Right hindlimb (tissue), 1 donor: ENCODE measurements around the gene SPACDR.

Source experiments
- DNase-seq: peaks from one replicate; pipeline ENCODE4 v3.0.0-alpha.2; 2018

The SPACDR gene

DNA sequence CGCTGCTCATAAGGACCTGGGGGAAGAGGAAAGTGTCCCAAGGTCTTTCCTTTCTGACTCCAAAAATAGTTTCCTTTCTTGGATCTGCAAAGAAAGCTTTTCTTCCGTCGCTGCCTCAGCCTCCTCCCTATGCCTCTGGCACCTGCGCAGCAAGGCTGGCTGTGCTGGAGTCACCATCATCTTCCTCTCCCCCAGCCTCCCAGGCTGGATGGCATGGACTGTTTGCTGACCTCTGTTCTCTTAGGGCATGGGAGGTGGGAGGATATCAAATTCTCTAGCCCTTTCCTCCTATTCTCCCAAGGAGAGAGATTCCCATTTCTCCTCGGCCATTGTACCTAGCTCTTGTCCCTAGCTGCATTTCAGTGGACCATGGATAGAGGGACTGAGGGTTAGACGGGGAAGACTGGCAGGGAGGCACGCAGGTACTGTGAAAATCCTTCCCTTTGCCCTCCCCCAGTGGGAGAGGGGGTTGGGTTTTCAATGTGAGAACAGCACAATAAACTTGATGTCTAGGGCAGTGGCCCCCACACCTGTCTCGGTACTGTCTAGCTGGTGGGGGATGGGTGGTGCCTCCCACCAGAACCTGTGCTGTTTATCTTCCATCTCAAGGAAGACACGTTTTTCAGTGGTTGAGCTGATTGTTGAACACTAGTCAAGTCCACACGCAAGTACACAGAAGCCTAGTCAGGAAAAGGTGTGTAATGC, 30.3 kb downstream of the SPACDR start:
- no peak for DNase-seq

DNA sequence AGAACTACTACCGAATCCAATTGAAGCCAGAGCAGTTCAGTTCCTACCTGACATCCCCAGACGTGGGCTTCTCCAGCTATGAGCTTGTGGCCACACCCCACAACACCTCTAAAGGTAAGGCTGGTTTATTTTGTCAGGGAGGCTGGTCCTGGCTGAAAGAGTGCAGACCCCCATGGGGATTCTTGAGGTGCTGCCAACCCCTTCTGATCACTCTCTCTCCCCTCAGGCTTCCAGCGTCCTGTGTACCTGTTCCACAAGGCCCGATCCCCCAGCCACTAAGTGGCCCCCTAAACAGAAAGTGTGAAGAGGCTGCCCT, 30.8 kb downstream of the SPACDR start:
- DNase-seq, result no peak

DNA sequence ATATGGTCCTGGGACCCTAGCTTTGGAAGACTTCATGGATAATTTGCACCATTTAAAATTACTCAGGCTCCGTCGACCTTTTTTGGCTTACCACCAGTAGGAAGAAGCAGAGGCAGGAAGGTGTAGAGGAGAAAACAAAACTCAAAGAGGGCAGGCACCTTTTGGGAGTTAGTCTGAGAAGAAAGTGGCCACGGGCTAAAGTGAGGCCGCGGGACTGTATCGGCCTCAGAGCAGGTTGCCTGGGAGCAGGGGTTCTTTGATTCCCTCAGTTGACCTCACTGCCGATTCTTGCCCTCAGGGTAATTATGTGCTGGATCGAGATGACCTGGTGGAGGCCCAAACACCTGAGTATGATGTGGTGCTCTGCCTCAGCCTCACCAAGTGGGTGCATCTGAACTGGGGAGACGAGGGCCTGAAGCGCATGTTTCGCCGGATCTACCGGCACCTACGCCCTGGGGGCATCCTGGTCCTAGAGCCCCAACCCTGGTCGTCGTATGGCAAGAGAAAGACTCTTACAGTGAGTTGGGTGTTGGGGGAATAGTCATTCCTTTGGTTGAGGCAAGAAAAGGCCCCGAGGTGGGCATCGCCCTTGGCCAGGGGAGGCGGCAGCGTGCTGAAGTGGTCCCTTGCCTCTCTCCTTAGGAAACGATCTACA, 31.3 kb downstream of the SPACDR start:
- DNase-seq, result no peak

DNA sequence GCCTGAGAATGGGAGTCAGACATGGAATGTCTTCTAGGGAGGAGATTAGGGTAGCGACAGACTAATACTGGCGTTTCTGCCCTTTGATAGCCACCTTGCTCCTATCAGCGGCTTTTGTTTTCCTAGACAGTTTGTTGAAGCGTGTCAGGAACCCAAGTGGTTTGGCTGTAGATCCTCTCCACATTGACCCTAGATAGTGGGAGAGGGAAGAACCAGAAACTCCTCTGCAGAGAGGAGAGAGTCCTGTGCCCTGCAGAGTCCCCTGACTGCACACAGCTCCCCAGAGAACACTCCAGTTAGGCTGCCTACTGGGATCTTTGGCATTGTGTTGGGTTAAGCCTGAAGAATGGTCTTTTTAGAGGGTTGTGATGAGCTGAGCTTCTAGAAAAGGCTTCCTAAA, 32.0 kb downstream of the SPACDR start:
- DNase-seq, result no peak

DNA sequence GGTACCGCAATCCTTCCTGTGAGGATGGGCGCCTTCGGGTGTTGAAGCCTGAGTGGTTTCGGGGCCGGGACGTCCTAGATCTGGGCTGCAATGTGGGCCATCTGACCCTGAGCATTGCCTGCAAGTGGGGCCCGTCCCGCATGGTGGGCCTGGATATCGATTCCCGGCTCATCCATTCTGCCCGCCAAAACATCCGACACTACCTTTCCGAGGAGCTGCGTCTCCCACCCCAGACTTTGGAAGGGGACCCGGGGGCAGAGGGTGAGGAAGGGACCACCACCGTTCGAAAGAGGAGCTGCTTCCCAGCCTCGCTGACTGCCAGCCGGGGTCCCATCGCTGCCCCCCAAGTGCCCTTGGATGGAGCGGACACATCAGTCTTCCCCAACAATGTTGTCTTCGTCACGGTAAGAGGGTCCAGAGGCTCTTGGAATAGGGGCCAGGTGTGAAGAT, 32.7 kb downstream of the SPACDR start:
- DNase-seq, result no peak

DNA sequence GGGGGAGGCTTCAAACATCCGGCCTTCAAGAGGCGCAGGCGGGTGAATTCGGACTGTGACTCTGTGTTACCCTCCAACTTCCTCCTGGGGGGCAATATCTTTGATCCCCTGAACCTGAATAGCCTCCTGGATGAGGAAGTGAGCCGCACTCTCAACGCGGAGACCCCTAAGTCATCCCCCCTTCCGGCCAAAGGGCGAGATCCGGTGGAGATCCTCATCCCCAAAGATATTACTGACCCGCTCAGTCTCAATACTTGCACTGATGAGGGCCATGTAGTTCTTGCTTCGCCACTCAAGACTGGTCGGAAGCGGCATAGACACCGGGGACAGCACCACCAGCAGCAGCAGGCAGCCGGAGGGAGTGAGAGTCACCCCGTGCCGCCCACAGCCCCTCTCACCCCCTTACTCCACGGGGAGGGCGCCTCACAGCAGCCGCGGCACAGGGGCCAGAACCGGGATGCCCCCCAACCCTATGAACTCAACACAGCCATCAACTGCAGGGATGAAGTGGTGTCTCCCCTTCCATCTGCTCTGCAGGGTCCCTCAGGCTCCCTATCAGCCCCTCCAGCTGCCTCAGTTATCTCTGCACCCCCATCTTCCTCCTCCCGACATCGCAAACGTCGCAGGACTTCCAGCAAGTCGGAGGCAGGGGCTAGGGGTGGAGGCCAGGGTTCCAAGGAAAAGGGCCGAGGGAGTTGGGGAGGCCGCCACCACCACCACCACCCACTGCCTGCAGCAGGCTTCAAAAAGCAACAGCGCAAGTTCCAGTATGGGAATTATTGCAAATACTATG, 33.4 kb downstream of the SPACDR start:
- DNase-seq, result peak; percentile 51

DNA sequence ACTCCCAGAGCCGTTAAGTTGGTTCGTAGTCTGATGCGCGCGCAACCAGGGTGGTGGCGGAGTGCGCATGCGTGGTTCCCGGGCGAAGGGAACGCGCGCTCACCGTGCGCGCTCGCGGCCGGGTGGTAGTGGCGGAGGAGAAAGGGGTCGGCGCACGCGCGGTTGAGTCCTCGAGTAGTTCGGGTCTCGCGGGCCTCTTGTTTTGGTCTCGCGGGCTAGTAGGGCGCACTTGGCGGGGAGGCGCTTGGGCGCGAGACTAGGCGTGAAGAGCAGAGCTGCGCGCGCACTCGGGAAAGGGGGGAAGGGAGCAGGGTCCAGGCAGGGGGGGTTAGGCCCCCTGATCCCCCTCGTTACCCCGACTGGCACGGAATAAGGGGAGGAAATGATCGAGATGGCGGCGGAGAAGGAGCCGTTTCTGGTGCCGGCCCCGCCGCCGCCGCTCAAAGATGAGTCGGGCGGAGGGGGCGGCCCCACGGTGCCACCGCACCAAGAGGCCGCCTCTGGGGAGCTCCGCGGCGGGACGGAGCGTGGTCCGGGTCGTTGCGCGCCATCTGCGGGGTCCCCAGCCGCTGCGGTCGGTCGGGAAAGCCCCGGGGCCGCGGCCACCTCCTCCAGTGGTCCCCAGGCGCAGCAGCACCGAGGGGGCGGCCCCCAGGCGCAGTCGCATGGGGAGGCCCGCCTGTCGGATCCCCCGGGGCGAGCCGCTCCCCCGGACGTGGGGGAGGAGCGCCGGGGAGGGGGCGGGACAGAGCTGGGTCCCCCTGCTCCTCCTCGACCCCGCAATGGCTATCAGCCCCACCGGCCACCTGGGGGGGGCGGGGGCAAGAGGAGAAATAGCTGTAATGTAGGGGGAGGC, 34.2 kb downstream of the SPACDR start, which contains the start of gene MEPCE:
MEPCE (plus strand) TSS at position 195 of the 856 bp plus-strand sequence; CDS start at position 383, 188 bp downstream.
- DNase-seq, result peak; percentile 99

DNA sequence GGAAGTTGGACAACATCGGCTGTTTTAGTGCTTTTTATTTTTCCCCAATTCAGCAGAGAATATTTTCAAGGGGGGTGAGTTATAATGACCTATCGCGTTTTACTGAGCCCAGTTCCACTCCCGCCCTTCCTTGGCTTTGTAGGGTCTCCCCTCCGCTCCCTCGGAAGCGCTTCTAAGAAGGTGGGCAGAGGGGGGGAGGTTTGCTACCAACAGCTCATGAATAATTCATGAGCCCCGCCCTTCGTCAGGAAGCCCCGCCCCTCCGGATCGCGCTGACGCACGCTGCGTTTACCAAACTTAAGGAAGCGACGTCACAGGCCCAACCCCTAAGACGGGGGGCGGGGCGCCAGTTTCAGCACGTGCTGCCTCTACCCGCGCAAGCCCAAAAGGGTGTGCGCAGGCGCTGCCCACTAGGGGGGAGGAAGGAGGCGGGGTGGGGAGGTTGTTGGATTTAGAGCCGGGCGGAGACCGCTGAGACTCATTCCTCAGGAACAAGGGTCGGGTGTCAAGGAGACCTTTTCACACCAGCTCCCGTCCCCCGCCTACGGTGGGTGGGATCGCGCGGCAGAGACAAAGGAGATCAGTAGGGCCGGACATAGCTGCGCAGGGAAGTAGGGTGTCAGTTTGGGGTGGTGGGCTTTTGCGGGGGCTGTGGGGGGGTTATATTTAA, 35.0 kb downstream of the SPACDR start:
- peak; percentile 100 for DNase-seq

DNA sequence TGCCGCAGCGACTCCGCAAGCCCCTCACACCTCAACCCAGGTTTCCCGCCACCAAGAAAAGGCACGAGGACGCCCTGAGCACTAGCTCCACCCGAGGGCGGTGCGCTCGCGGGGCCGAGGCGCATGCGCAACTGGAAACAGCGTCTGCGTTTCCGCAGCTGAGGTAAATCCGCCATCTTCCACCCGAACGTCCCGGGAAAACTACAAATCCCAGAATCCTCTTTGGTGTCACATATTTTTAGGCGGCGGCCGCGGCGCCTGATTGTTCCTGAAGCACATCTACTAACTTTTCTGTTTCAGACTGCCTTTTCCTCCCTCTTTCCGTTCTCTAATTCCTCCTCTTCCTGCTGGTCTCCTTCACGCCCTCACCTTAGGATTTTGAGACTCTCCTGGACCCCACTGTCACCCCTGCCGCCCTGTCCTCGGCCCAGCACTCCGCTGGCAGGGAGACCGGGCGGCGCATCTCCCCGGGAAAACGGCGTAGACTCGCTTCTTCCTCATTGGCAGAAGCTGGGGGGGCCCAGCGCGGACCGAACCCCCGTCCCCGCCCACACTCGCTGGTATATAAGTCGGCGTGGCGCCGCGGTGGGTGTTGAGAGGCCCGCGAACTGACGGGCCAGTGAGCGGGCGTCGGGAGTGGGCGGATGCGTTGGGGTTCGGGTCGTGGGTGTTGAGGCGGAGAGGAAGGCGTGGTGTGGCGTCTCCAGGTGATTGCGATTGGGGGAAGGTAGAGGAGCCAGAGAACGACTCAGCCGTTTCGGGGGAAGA, 35.7 kb downstream of the SPACDR start, which contains the start of gene ZCWPW1:
ZCWPW1 (minus strand) TSS at position 505 of the 768 bp plus-strand sequence. CDS start 8,054 bp downstream, outside the sequence.
- peak; percentile 97 for DNase-seq

DNA sequence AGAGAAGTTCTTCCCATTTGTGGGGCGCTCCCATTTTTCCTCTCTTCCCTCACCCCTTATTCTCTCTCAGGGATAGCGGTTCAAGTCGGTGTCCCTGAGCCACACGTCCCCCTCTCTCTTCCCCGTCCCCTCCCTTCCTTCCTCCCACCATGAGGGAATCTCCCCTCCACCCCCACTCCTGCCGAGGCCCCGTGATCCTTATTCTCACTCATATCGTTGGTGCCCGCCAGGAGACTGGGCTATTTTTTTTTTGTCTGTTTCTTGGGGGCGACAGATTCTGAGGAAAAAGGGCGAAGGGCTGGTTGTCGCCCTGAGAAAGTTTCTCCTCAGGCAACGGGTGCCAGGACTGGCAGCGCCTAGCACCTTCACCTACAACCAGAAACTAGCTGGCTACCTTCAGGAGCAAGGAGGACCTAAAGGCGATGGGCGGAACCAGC, 36.3 kb downstream of the SPACDR start:
- no peak for DNase-seq

DNA sequence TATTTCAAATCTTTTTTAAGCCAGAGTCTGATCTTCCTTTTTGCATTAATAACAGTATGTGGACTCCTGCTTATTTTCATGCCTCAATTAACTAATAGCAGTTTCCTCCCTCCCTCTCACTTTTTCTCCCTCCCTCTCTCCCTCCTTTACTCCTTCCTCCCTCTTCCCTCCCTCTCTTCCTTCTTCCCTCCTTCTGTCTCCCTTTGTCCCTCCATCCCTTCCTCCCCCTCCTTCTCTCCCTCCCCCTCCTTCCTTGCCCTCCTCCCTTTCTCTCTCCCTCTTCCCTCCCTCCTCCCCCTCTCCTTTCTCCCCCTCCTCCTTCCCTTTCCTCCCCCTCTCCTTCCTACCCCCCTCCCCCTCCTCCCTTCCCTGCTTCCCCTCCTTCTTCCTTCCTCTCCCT, 37.5 kb downstream of the SPACDR start:
- no peak for DNase-seq

DNA sequence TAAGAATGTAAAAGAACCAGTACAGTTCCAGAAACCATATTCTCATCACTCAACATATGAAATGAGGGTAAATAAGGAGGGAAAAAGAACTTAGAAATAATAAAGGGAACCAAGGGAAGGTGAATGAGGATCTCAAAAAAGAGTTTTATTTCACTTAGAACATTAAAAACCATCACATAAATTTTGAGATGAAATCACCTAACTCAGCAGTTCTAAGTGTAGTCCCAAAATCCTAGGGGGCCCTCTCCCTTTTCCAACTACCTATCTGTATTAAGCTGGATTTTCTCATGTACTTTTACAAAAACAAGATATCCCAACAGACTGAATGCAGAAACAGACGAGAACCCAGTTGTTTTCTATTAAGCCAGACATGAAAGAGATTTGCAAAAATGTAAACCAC, 38.7 kb downstream of the SPACDR start:
- DNase-seq, result no peak

DNA sequence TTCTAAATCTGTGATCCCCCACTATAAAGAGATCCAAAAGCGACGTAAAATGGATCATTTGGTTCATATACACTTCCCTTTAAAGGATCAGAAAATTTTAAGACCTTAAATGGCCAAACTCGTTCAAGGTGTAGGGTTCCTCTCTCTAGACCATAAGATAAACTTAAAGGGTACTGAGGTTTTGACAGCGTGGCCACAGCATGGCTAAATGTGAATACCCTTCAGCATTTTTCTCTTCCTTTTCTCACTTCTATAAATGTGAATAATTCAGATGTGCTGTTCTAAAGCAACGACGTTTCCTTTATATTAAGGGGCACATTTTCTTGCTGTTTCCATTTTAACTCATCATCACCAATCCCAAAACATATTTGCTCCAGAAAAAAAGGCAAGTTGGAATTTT, 40.7 kb downstream of the SPACDR start:
- DNase-seq, result no peak

DNA sequence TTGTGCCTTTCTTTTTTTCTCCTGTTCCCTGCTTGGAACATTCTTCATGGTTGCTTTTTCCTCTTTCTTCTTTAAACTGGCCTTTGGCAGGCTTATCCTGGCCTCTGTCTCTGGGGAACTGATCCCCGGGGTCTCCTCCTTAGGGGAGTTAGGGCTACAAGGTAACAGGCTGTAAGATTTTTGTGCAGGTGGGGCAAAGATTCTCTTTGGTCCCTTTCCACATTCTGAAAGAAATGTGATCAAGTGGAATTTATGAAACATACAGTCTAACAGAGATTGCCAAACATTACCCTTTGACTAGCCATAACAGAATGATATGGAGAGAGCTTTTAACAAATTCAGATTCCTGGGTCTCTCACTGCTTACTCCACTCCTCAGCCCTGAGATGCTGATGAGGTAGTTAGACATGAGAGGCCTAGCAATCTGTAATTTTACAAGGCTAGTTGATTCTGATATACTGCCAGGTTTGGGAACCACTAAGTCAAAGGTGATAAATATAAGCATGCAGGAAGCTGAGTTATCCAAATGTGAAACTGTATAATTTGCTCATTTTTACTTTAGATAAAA, 44.3 kb downstream of the SPACDR start:
- DNase-seq, result no peak

DNA sequence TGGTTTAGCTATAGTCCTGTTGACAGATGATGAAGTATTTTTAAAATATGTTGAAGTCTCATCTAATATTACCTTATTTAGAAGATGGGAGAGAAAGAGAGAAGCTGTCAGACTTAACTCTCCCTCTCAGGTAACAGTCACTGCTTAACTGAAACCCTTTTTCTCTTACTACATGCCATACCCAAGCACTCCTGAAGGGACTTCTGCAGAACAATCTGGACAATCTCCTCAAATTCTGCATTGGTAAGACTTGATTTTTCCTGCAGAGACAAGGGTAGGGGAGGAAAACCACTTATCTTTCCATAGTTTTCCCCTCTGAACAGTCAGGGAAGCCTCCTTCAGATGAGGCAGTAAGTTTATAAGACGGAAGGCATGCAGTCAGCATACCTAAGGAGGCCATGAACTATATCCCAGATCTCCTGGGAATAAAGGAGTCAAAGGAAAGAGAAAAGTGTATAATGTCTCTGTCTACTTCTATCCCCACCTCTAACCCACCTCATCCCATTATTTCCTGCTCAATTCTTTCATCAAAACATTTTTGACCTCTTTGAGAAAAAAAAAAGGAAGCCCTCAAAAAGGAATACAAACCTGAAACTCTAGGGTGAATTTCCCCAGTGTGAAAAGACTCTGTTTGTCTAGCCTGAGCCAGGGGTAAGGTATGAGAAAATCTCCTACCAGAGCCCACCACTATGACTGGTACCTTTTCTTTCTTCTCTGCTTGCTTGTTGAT, 45.0 kb downstream of the SPACDR start:
- DNase-seq, result no peak

DNA sequence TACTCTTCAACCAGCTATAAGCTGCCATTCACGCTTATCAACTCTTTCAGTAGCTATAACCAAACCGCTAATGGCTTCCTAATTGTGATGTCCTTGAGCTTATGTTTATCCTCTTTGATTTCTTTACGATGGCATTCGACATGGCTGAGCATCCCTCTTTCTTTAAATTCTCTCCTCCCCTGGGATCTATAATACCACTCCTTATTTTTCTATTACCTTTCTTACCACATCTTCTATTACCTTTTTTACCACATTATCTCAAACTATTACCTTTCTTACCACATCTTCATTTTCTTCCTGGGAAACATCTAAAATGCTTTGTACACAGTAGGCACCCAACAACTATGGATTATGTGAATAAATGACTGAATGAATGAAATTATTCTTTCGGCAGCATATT, 48.6 kb downstream of the SPACDR start:
- DNase-seq, result no peak

DNA sequence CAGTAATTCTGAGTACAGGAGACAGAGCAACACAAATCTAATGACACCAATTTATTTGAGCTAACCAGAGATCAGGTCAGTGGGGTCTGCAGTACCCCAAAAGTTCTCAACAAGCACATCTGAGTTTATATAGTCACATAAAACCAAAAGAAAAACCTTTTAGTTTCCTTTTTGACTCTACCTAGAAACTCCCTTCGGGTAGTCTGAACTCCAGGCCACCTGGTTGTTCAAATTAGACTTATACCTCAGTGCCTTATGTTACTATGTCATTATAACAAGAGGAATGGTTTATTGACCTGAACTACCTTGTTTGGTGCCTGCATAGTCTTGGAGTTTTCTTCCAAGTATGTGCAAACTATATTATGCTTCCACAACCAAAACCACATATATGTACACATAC, 50.2 kb downstream of the SPACDR start:
- no peak for DNase-seq

DNA sequence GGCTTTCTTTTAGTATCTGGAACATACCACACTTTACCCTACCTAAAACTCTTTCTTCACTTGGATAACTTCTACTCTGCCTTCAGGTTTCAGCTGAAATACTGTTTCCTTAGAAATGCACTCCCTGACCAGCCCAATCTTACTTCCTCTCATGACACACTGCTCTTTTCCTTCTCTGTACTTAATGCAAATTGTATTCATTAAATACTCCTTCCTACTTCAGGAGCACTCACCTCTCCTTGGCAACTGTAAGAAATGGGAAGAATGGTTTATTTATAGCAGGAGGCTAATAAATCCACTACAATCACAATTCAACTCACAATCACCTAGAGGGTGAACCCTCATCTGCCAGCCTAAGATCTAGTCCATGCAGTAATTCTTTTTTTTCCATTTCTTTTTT, 50.7 kb downstream of the SPACDR start:
- DNase-seq, result no peak

DNA sequence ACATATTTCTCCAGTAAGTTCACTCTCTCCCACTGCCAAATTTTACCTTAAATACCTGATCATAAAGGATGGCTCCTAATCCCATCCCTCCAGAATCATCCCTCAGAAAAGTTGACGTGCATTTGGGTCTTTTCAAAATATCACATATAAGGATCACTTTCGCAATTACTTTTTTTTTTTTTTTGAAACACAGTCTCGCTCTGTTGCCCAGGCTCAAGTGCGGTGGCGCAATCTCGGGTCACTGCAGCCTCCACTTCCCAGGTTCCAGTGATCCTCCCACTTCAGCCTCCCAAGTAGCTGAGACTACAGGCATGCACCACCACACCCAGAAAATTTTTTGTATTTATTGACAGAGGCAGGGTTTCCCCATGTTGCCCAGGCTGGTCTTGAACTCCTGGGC, 53.0 kb downstream of the SPACDR start:
- DNase-seq, result no peak
